GM19025 (cell line): Measurements from ENCODE around the gene FARP1.

Experiments used
- ATAC-seq: cut with Tn5 transposase; IDR thresholded peaks from one replicate; pipeline ENCODE4 v1.9.1; 2021; ENCODE audit warnings: mild to moderate bottlenecking, low read depth, moderate library complexity; ENCODE audit not compliant: unreplicated experiment

FARP1 gene

DNA sequence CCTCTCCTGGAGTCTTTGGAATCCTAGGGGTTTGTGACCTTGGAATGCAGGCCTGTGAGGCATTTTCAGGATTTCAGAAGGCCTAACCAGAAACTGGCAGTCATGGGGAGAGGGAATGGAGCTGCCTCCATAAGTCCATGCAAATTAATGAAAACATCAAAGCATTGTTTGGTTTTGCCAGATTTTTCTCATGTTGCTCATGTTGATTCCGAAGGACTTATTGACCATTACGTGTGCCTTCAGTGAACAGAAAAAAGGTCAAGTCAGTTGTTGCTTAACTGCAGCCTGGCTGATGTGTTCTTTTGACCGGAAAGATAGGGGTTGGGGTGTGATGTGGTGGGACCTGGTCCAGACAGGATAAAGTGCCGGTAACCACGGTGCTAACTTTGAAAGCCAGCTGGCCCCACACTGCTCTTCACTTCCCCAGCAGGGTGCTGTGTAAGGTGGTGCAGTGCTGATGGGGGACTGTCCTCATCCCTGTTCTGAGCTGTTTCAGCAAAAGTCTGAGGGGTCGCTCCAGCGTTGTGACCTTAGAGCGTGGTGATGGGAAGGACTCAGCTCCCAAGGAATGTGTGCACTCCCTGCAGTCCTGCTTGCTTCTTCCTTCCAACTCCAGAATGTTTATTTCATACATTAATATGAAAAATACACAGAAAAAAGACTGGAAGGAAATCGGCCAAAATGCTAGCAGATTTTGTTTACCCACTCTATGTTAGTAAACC, 30.7 kb downstream of the FARP1 start:
- ATAC-seq, result no peak

- ATAC-seq, result no peak
Observed at GRCh38 chr13:98174307-98174706, 31.4 kb downstream of the FARP1 start.

- no peak for ATAC-seq
Observed at GRCh38 chr13:98175043-98175442, 32.1 kb downstream of the FARP1 start.

DNA sequence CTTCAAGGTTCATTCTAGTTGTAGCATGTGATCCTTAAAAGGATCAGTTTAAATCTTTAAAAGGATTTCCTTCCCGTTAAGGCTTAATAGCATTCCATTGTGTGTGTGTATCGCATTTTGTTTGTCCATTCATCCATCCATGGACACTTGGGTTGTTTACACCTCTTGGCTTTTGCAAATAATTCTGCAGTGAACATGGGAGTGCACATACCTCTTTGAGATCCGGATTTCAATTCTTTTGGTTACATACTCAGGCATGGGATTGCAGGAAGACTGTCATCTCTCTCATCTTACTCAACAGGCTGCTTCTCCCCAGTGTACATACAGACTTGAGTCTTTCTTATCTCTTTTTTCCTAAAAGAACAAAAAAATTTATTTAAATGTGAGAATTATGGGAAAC, 32.9 kb downstream of the FARP1 start:
- no peak for ATAC-seq

GRCh38 chr13:98176777-98177608, 34.1 kb downstream of the FARP1 start, which contains the start of gene RNF113B:
TSS of gene RNF113B (minus strand) at chr13:98177269. CDS start at chr13:98177236, 33 bp downstream.
- ATAC-seq, result no peak

DNA sequence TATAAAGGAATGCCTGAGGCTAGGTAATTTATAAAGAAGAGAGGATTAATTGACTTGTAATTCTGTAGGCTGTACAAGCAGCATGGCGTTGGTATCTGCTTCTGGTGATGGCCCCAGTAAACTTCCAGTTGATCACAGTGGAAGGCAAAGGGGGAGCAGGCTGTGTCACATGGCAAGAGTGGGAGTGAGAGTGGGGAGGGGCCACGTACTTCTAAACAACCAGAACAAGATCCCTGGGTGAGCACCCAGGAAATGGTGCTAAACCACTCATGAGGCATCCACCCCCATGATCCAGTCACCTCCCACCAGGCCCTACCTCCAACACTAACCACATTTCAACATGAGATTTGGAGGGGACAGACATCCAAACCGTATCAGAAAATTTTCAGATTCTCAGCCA, 37.2 kb downstream of the FARP1 start:
- ATAC-seq, result no peak

DNA sequence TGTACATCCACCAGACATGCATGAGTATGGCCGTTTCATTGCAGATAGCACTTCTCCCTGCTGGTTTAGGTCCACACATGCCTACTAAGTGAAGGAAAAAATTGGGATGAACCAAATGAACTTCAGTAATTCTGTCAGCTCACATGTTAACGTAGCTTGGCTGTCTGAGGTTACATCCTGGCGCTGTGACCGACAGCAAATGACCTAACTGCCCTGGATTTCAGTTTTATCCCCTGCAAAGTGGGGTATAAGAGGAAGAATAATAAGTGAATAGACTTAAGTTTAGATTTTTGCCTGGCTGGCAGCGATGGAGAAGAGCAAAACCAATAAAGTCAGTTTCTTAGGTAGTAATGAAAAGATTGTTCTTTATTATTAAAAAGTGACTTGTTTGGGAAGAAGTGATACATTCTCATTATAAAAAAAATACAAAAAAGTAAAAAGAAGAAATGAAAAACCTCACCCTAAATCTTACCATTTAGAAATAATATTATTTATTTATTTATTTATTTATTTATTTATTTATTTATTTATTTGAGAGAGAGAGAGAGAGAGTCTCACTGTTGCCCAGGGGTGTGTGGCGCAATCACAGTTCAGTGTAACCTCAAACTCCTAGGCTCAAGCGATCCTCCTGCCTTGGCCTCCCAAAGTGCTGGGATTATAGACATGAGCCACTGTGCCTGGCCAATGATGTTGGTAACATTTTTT, 38.4 kb downstream of the FARP1 start:
- no peak for ATAC-seq

GRCh38 chr13:98182153-98182552, 39.3 kb downstream of the FARP1 start:
- no peak for ATAC-seq

GRCh38 chr13:98182589-98182988, 39.7 kb downstream of the FARP1 start:
- ATAC-seq, result no peak

GRCh38 chr13:98184792-98185191, 41.9 kb downstream of the FARP1 start:
- ATAC-seq, result no peak

GRCh38 chr13:98187155-98187964, 44.5 kb downstream of the FARP1 start:
- no peak for ATAC-seq

DNA sequence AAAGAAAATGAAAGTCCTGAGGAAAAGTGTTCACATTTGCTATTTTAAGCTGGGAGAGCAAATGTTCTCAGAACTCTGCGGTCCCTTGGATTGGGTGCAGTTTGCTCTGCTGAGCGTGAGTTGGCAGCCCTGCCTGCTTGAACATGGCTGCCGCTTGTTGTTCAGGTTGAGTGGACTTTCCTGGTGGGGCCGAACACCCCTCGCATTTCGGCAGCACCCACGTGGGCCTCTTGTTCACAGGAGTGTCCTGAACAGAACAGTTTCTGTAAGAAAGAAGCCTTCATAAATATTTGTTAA, 45.0 kb downstream of the FARP1 start:
- no peak for ATAC-seq

- no peak for ATAC-seq
Observed at GRCh38 chr13:98188544-98189166, 45.8 kb downstream of the FARP1 start.

GRCh38 chr13:98189841-98190505, 47.1 kb downstream of the FARP1 start:
- no peak for ATAC-seq

DNA sequence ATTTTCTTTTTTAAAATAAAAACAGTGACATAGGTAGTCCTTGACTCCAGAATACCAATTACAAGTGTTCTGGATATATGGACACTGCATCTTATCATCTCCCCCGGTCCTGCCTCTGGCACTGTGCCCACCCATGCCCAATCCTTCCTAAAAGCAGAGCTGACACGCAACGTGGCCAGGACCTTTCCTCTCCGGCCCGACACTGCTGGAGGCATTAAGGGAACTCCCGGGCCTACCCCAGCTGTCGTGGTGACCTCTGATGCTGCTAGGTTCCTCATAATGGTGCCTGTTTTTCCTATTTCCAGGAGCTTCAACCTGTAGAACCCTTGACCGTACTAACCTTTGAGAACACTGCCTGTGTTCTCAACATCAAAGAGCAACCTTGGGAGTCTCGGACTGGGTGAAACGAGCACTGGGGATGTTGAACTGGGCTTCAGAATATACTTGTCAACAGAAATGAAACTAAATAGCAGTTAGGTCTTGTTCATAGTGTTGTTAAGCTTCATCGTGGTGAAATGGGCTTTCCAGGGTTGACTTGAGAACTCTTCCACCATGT, 48.1 kb downstream of the FARP1 start:
- no peak for ATAC-seq

- ATAC-seq, result no peak
Observed at GRCh38 chr13:98192008-98192407, 49.1 kb downstream of the FARP1 start.

GRCh38 chr13:98195054-98195791, 52.3 kb downstream of the FARP1 start:
- ATAC-seq, result no peak

DNA sequence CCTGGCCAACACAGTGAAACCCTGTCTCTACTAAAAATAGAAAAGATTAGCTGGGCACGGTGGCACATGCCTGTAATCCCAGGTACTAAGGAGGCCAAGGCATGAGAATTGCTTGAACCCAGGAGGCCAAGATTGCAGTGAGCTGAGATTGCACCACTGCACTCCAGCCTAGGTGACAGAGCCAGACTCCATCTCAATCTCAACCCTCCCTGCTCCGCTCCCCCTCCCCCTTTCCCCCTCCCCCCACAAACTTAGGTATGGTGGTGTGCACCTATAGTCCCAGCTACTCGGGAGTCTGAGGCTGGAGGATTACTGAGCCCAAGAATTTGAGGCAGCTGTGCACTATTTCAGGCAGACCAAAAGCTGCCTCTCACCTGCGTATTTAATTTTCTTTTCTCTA, 55.8 kb downstream of the FARP1 start:
- no peak for ATAC-seq

- ATAC-seq, result no peak
Observed at GRCh38 chr13:98199480-98199879, 56.6 kb downstream of the FARP1 start.
